Neural cell (in vitro differentiated cells): ENCODE results near the gene SMCHD1. TPM values are rescaled to one million over a fixed set of nuclear protein-coding genes. Genes with fewer than 3 reads are reported as not detected.

Experiments used
- H2AFZ ChIP-seq: fragments of 200-600, 300-800 bp; sonication (generic), shearing (Covaris generic); 2 replicates; pipeline ENCODE4 v1.6.0; 2014; ENCODE audit warnings: low read depth, mild to moderate bottlenecking, antibody characterized with exemption, low read length, moderate library complexity
- H3F3A ChIP-seq: fragments of 200-600 bp; shearing (Covaris generic); 2 replicates; pipeline ENCODE4 v1.6.1; 2016; ENCODE audit warnings: mild to moderate bottlenecking, moderate library complexity, mixed read lengths, antibody characterized with exemption, low read length; ENCODE audit not compliant: insufficient read depth, poor library complexity, severe bottlenecking
- H3K27ac ChIP-seq: fragments of 200-600, 300-800 bp; sonication (generic), shearing (Covaris generic); 2 replicates; pipeline ENCODE4 v1.5.1; 2014; ENCODE audit warnings: mild to moderate bottlenecking, low read length, moderate library complexity
- H3K27me3 ChIP-seq: fragments of 300-800, 200-600 bp; sonication (generic), shearing (Covaris generic); 2 replicates; pipeline ENCODE4 v1.6.0; 2014; ENCODE audit warnings: mild to moderate bottlenecking, low read depth, low read length, moderate library complexity; ENCODE audit not compliant: insufficient read depth
- H3K36me3 ChIP-seq: fragments of 300-800, 200-600 bp; sonication (generic), shearing (Covaris generic); 2 replicates; pipeline ENCODE4 v1.5.1; 2014; ENCODE audit warnings: mild to moderate bottlenecking, antibody characterized with exemption, low read length, moderate library complexity; ENCODE audit not compliant: insufficient read depth
- H3K4me2 ChIP-seq: fragments of 300-800, 200-600 bp; sonication (generic), shearing (Covaris generic); 2 replicates; pipeline ENCODE4 v1.6.0; 2014; ENCODE audit warnings: mild to moderate bottlenecking, low read length
- H3K4me3 ChIP-seq: fragments of 300-800, 200-600 bp; sonication (generic), shearing (Covaris generic); 2 replicates; pipeline ENCODE4 v1.5.1; 2014; ENCODE audit warnings: mild to moderate bottlenecking, low read length, moderate library complexity
- H3K79me2 ChIP-seq: fragments of 200-600 bp; shearing (Covaris generic); replicated peaks from 2 replicates; pipeline ENCODE4 v1.6.0; 2014; ENCODE audit warnings: mild to moderate bottlenecking, low read length, moderate library complexity; ENCODE audit not compliant: insufficient read depth
- H3K9ac ChIP-seq: fragments of 300-800, 200-600 bp; sonication (generic), shearing (Covaris generic); 2 replicates; pipeline ENCODE4 v1.6.1; 2016; ENCODE audit warnings: mild to moderate bottlenecking, low read length, mixed read lengths
- H3K9me2 ChIP-seq: fragments of 200-600 bp; shearing (Covaris generic); 2 replicates; pipeline ENCODE4 v1.6.1; 2016; ENCODE audit warnings: mild to moderate bottlenecking, low read length, mixed read lengths; ENCODE audit not compliant: insufficient read depth
- H3K9me3 ChIP-seq: fragments of 200-600, 300-800 bp; sonication (generic), shearing (Covaris generic); 2 replicates; pipeline ENCODE4 v1.6.1; 2016; ENCODE audit warnings: mild to moderate bottlenecking, mixed run types, low read length, moderate library complexity, mixed read lengths
- H4K20me1 ChIP-seq: fragments of 200-600 bp; shearing (Covaris generic); 2 replicates; pipeline ENCODE4 v1.6.1; 2016; ENCODE audit warnings: mild to moderate bottlenecking, mixed run types; ENCODE audit not compliant: insufficient read depth
- EP300 ChIP-seq: fragments of 450-650 bp; conservative IDR thresholded peaks from 2 replicates; pipeline ENCODE4 v1.6.1; 2014; ENCODE audit warnings: antibody characterized with exemption, mild to moderate bottlenecking, moderate library complexity; ENCODE audit not compliant: poor library complexity, severe bottlenecking
- EZH2 ChIP-seq: fragments of 200-600, 300-800 bp; shearing (Covaris generic), sonication (generic); IDR thresholded peaks from 2 replicates; pipeline ENCODE4 v1.6.1; 2014; ENCODE audit warnings: antibody characterized with exemption, low read length, borderline replicate concordance, mild to moderate bottlenecking; ENCODE audit not compliant: insufficient read depth, poor library complexity, severe bottlenecking
- MXI1 ChIP-seq: fragments of 450-650 bp; conservative IDR thresholded peaks from 2 replicates; pipeline ENCODE4 v1.6.1; 2014; ENCODE audit warnings: antibody characterized with exemption, mild to moderate bottlenecking; ENCODE audit not compliant: poor library complexity, severe bottlenecking
- POLR2AphosphoS5 ChIP-seq: IDR thresholded peaks from 2 replicates; pipeline ENCODE4 v1.6.1; 2012
- RAD21 ChIP-seq: fragments of 450-650 bp; conservative IDR thresholded peaks from 2 replicates; pipeline ENCODE4 v1.6.1; 2014; ENCODE audit warnings: antibody characterized with exemption, mild to moderate bottlenecking, moderate library complexity
- SMC3 ChIP-seq: fragments of 450-650 bp; conservative IDR thresholded peaks from 2 replicates; pipeline ENCODE4 v1.6.1; 2014; ENCODE audit warnings: antibody characterized with exemption, mild to moderate bottlenecking, moderate library complexity; ENCODE audit not compliant: poor library complexity
- TAF1 ChIP-seq: IDR thresholded peaks from 2 replicates; pipeline ENCODE4 v1.6.1; 2012; ENCODE audit warnings: low read depth
- polyA plus RNA-seq: library from polyadenylated mRNA; depleted of rRNA; stranded (reverse); fragments of >200 nt; gene quantifications from 2 replicates; pipeline ENCODE4 v1.2.3, GENCODE V29; 2014
- TF ChIP-seq, protein P1 (sequence below): fragments of 450-650 bp; IDR thresholded peaks from 2 replicates; pipeline ENCODE4 v1.5.1; 2014; ENCODE audit warnings: antibody characterized with exemption, mild to moderate bottlenecking, moderate library complexity; ENCODE audit not compliant: poor library complexity, severe bottlenecking
- TF ChIP-seq, protein P2 (sequence below): IDR thresholded peaks from 2 replicates; pipeline ENCODE4 v1.6.1; 2012; ENCODE audit warnings: borderline replicate concordance

Gene SMCHD1
- polyA plus RNA-seq, 1 donor from 2014 or later = 49.4 TPM

DNA sequence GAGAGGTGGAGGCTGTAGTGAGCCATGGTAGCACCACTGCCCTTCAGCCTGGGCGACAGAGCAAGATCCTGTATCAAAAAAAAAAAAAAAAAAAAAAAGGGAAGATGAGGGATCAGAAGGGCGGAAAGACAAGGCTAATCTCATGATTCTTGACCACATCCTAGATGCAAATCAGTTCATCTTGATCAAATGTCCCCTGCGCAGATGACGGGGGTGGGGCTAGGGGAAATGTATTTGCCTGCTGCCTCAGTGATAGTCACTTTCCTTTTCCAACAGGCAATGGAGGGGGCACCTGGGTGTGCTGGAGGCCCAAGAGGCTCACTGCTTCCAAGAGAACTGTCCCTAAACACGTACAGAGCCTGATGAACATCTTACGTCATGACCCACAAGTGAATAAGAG is 187.6 kb downstream of the SMCHD1 start:
- H3K9me2 ChIP-seq = no peaks in the 10 kb centered on the region
- no peak overlapping the region for H3K4me3 ChIP-seq
- H3F3A ChIP-seq = no peaks in the 10 kb centered on the region
- H2AFZ ChIP-seq = no peak overlapping the region
- TF ChIP-seq TAF1 = no peak
- TF ChIP-seq, protein P1, sequence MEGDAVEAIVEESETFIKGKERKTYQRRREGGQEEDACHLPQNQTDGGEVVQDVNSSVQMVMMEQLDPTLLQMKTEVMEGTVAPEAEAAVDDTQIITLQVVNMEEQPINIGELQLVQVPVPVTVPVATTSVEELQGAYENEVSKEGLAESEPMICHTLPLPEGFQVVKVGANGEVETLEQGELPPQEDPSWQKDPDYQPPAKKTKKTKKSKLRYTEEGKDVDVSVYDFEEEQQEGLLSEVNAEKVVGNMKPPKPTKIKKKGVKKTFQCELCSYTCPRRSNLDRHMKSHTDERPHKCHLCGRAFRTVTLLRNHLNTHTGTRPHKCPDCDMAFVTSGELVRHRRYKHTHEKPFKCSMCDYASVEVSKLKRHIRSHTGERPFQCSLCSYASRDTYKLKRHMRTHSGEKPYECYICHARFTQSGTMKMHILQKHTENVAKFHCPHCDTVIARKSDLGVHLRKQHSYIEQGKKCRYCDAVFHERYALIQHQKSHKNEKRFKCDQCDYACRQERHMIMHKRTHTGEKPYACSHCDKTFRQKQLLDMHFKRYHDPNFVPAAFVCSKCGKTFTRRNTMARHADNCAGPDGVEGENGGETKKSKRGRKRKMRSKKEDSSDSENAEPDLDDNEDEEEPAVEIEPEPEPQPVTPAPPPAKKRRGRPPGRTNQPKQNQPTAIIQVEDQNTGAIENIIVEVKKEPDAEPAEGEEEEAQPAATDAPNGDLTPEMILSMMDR = no peak
- no peak for TF ChIP-seq SMC3
- no peak for TF ChIP-seq EP300
- TF ChIP-seq MXI1 = no peak
- TF ChIP-seq, protein P2, sequence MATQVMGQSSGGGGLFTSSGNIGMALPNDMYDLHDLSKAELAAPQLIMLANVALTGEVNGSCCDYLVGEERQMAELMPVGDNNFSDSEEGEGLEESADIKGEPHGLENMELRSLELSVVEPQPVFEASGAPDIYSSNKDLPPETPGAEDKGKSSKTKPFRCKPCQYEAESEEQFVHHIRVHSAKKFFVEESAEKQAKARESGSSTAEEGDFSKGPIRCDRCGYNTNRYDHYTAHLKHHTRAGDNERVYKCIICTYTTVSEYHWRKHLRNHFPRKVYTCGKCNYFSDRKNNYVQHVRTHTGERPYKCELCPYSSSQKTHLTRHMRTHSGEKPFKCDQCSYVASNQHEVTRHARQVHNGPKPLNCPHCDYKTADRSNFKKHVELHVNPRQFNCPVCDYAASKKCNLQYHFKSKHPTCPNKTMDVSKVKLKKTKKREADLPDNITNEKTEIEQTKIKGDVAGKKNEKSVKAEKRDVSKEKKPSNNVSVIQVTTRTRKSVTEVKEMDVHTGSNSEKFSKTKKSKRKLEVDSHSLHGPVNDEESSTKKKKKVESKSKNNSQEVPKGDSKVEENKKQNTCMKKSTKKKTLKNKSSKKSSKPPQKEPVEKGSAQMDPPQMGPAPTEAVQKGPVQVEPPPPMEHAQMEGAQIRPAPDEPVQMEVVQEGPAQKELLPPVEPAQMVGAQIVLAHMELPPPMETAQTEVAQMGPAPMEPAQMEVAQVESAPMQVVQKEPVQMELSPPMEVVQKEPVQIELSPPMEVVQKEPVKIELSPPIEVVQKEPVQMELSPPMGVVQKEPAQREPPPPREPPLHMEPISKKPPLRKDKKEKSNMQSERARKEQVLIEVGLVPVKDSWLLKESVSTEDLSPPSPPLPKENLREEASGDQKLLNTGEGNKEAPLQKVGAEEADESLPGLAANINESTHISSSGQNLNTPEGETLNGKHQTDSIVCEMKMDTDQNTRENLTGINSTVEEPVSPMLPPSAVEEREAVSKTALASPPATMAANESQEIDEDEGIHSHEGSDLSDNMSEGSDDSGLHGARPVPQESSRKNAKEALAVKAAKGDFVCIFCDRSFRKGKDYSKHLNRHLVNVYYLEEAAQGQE = no peak
- no peak for TF ChIP-seq EZH2
- no peak for TF ChIP-seq RAD21
- no peak for TF ChIP-seq POLR2AphosphoS5
- H3K36me3 ChIP-seq = no peaks in the 10 kb centered on the region
- H3K27me3 ChIP-seq = peaks cover 36% of the 10 kb centered on the region
- H3K9ac ChIP-seq = no peak overlapping the region
- H3K4me2 ChIP-seq = no peak overlapping the region
- H3K79me2 ChIP-seq = no peaks in the 10 kb centered on the region
- no peaks in the 10 kb centered on the region for H4K20me1 ChIP-seq
- H3K27ac ChIP-seq = no peak overlapping the region
- no peaks in the 10 kb centered on the region for H3K9me3 ChIP-seq

DNA sequence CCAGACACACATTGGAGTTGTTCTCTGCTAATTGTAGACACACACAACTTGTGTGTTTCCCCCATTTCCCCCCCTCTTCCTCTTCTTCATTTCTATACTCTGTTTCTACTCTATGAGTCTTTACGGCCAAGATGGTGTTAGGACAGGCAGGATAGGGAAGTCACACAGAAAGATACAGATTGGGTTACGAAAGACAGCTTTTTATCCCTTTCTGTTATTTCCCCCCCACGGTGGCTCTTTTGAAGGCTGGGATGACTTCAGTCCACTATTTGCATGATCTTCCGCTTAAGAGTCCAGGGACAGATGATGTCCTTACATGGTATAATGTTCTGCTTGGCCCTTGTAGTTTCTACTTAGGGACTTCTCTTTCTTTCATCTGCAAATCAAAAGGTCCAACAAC is 189.6 kb downstream of the SMCHD1 start:
- no peak for TF ChIP-seq POLR2AphosphoS5
- TF ChIP-seq, protein P1 = no peak
- no peak for TF ChIP-seq SMC3
- no peak for TF ChIP-seq RAD21
- TF ChIP-seq, protein P2 = no peak
- TF ChIP-seq EP300 = no peak
- Histone ChIP-seq H3K4me2 (no peak overlapping the region), H3K9ac (no peak overlapping the region), H3K27ac (no peak overlapping the region), H3K36me3 (no peaks in the 10 kb centered on the region), H4K20me1 (no peaks in the 10 kb centered on the region), H3K4me3 (no peak overlapping the region), H3K79me2 (no peaks in the 10 kb centered on the region), H3F3A (no peaks in the 10 kb centered on the region), H3K9me3 (no peaks in the 10 kb centered on the region), H2AFZ (no peak overlapping the region), H3K9me2 (no peaks in the 10 kb centered on the region), H3K27me3 (peaks cover 52% of the 10 kb centered on the region)
